Activated naive CD4-positive, alpha-beta T cell treated with Interleukin-2 at 50 U/mL for 16 hours (primary cell): ENCODE measurements around the gene CPPED1.
"Not testable (repeated sequence)": the region's sequence is repeated elsewhere in the genome, so short reads cannot be mapped to it uniquely, and the experiment has no call there.

Experiments used
- DNase-seq: peaks from one replicate; pipeline ENCODE4 v3.0.0-alpha.2; 2020

Gene CPPED1, protein sequence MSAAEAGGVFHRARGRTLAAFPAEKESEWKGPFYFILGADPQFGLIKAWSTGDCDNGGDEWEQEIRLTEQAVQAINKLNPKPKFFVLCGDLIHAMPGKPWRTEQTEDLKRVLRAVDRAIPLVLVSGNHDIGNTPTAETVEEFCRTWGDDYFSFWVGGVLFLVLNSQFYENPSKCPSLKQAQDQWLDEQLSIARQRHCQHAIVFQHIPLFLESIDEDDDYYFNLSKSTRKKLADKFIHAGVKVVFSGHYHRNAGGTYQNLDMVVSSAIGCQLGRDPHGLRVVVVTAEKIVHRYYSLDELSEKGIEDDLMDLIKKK

DNA sequence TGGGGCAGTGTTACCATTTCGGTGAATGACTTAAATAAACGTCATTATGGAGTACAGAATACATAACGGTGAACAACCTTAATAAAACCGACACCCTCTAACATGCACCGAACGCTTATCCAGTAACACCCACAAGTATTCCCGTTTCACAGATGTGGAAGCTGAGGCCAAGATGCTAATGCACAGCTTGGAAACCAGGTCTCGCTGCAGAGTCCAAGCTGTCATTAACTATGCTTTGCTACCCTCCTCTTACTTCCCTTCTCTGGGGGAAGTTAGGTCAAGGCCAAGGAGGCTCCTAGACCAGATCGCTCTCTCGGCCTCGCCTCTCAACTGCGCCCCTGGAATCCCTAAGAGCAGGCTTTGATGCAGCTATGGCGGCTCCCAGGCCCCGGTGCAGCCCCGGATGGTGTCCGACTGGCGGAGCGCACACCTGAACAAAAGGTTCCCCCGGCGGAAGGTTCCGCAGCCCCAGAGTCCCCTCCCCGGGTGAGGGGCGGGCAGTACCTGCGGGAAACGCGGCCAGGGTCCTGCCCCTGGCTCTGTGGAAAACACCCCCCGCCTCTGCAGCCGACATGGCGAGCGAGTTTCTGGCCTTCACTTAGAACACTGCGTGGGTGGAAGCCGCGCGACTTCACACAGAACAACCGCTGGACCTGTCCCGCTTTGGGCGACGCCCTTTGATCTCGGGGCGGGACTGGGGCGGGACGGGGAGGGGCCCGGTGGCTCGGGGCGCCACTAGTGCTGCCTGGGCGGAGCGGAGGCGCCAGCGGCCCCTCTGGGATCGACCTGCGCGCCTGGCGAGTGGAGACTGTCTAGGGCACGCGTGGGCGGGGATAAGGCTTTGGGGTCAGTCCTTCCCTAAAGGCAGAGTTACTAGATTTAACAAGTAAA lies at the start of gene CPPED1:
TSS of gene CPPED1 (minus strand) at position 685 of the 891 bp plus-strand sequence. CDS start at position 574, 111 bp downstream.
- peak; percentile 92 for DNase-seq

DNA sequence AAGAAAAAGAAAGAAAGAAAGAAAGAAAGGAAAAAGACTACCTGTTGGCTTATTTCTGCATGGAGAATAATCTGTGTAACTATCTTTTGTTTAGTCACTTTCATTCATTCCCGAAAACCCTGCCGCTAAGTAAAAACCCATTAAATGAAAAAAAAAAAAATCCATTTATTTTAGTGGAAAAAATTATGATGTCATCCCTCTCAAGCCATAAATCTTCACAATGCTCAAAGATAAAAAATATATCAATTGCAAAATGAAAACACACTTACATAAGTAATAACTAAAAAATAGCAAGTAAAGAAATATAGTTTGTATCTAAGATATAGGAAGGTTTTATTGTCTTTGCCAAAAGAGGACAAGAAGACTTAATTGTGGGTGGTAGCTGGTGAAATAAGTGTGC lies 46.5 kb upstream of the CPPED1 start:
- DNase-seq: no peak

DNA sequence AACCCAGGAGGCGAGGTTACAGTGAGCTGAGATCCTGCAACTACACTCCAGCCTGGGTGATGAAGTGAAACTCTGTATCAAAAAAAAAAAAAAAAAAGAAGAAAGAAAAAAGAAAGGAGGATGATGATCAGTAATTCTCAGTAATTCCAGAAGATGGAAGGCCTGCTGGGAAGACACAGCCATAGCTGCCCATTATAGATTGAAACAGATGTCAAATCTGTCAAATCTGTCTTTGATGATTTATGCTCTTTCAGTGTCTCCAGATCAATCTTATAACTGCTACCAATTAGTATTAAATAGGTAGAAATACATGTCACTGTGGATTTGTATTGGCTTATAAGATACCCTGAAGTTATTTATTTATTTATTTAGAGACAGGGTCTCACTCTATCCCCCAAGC lies 42.9 kb upstream of the CPPED1 start:
- DNase-seq: no peak

DNA sequence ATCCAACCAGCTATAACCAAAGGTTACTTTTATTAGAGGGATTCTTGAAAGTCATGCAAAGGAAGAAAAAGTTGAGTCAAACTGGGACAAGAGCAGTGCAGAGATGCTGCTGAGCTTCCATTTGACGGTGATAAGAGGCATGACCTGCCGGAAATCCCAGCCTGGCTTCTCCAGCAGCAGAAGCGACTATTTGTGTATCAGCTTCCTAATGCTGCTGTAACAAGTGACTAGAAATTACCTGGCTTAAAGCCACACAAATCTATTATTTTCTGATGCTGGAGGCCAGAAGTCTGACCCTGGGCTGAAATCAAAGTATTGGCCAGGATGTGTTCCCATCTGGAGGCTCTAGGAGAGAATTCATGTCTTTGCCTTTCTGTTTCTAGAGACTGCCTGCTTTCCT lies 41.6 kb upstream of the CPPED1 start:
- no peak for DNase-seq

GRCh38 chr16:12837756-12838155 lies 34.1 kb upstream of the CPPED1 start:
- DNase-seq: no peak

DNA sequence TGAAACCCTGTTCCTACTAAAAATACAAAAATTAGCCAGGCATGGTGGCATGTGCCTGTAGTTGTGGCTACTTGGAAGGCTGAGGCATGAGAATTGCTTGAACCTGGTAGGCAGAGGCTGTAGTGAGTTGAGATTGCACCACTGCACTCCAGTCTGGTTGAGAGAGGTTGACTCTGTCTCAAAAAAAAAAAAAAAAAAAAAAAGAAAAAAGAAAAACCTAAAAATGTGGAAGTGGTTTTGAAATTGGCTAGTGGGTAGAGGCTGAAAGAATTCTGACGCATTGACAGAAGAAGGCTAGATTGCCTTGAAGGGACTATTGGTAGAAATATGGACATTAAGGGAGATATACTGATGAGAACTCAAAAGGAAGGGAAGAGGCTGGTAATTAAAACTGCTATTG lies 33.6 kb upstream of the CPPED1 start:
- no peak for DNase-seq

- no peak for DNase-seq
These were observed 30.2 kb upstream of the CPPED1 start for GRCh38 chr16:12833926-12834325.

GRCh38 chr16:12829096-12829888 lies 25.6 kb upstream of the CPPED1 start:
- DNase-seq: no peak

DNA sequence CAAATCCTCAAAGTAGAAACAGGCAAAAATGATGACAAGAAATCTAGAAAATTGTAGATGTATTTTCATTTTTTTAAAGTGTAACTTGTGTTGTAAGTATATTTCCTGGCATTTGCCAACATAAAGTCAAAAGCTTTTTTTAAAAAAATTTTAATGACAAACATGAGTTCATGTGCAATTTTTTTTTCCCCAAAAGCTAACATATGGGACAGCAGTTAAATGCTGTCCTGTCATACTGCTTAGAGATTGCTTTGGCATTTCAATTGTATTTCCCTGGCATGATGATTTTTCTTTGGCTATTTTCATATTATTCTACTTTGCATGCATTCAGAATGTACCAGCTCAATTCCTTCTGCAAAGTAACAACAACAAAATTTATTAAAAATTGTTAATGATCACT lies 24.5 kb upstream of the CPPED1 start:
- DNase-seq: no peak

DNA sequence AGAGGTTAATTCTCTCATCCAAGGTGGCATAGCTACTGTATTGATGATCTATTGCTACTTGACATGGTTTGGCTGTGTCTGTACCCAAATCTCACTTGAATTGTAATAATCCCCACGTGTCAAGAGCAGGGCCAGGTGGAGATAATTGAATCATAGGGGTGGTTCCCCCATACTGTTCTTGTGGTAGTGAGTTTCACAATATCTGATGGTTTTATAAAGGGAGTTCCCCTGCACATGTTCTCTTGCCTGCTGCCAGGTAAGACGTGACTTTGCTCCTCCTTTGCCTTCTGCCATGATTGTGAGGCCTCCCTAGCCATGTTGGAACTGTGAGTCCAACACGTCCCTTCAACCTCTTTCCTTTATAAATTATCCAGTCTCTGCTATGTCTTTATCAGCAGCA lies 22.9 kb upstream of the CPPED1 start:
- DNase-seq: no peak

GRCh38 chr16:12819126-12820117 lies 15.7 kb upstream of the CPPED1 start:
- peak; percentile 81 for DNase-seq

DNA sequence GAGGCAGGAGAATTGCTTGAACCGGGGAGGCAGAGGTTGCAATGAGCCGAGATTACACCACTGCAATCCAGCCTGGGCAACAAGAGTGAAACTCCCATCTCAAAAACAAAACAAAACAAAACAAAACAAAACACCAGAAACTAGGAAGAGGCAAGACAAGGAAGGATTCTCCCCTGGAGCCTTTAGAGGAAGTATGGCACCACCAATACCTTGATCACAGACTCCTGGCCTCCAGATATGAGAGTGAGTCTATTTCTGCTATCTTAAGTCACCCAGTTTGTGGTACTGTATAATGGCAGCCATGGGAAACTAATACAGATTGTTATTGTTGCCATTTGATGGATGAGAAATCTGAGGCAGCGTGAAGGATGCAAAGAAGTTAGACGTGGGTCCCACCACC lies 14.6 kb upstream of the CPPED1 start:
- DNase-seq: no peak

DNA sequence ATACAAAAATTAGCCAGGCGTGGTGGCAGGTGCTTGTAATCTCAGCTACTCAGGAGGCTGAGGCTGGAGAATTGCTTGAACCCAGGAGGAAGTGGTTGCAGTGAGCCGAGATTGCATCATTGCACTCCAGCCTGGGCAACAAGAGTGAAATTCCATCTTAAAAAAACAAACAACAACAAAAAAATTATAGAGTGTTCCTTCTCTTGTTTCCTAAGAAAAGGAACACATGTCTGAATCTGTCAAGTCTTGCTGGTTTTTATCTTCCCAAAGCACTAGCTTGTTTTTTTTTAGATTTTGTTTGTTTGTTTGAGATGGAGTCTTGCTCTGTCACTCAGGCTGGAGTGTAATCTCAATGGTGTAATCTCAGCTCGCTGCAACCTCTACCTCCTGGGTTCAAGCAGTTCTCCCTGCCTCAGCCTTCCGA lies 13.1 kb upstream of the CPPED1 start:
- DNase-seq: not testable (repeated sequence)

DNA sequence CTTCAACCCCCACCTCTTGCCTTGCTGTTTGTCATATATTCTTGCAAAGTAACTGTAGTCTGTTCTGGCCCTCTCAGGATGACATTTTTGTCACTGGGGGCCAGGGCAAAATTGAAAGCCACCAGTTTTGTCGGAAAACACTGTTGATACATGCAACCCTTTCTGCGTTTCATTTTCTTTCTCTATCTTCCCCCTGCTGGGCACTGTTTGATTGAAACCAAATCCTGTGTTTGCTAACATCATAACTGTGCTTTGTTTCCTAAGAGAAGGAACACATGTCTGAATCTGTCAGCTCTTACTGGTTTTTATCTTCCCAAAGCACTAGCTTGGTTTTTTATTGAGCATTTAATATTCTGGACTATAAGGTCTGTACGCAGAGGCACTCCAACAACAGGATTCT lies 11.7 kb upstream of the CPPED1 start:
- DNase-seq: no peak

DNA sequence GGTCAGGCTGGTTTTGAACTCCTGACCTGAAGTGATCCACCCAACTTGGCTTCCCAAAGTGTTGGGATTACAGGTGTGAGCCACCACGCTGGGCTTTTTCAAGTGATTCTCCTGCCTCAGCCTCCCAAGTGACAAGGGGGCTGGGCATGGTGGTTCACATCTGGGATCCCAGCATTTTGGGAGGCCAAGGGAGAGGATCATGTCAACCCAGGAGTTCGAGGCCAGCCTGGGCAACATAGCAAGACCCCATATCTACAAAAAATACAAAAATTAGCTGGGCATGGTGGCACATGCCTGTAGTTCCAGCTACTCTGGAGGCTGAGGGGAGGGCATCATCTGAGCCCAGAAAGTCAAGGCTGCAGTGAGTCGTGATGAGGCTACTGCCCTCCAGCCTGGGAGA lies 10.0 kb upstream of the CPPED1 start:
- DNase-seq: not testable (repeated sequence)

- DNase-seq: not testable (repeated sequence)
These were observed 9.6 kb upstream of the CPPED1 start for GRCh38 chr16:12813321-12813720.

- DNase-seq: no peak
These were observed 8.0 kb upstream of the CPPED1 start for GRCh38 chr16:12811441-12812383.

- no peak for DNase-seq
These were observed 1.4 kb upstream of the CPPED1 start for GRCh38 chr16:12805066-12805465.

DNA sequence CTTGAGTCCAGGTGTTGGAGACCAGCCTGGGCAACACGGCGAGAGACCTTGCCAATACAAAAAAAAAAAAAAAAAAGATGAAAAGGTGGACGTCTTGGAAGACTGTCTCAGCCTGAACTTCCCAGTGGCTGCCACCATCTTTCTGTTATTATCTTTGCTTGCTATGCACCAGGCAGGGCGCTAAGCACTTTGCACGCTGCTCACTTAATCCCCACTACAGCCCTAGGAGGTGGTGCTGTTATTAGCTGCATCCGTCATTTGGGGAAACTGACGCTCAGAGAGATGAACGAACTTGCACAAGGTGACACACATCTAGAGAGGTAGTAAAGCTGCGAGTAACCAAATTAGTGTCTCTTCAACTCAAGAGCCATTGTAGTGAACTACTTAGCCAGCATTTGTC lies 708 bp upstream of the CPPED1 start:
- DNase-seq: no peak

DNA sequence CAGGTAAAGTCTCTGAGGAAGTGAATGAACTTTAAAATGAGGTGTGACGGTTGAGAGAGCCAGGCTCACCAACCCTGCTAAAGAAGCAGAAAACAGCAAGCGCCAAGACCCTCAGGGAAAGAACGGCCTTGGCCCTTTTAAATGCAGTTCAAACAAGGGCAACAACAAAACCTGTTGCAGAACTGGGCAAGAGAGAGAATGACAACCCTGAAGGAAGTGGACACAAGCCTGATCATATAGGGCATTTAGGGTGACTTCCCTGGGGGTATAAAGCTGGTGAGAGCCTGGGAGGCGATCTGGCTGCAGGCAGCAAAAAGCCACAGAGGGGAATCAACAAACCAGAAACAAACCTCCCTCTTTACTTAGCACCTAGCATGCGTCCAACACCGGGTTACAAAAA lies 1.0 kb downstream of the CPPED1 start:
- no peak for DNase-seq

DNA sequence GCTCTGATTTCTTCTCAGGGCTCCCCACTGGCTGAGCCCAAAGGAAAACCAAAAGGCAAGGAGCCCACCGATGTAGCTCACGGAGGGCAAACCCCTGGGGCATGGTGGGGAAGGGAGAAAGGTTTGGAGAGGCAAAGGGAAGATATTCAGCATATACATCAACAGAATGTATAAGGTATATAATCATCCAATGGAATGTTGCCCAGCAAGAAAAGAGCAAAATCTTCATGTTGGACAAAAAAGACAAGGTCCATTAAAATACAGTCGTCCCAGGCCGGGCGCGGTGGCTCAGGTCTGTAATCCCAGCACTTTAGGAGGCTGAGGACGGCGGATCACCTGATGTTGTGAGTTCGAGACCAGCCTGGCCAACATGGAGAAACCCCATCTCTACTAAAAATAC lies 1.6 kb downstream of the CPPED1 start:
- no peak for DNase-seq
